ENCODE results near the gene OR52N5.
A peak's percentile ranks its signal among the peaks of the same experiment; 100 is the strongest.

The OR52N5 gene

GRCh38 chr11:5783255-5783654, at the start of gene OR52N5:
TSS of gene OR52N5 (minus strand) at chr11:5783355. CDS start at chr11:5778634, 4,721 bp downstream.
- no peak for DNase-seq

- DNase-seq = no peak
Observed at GRCh38 chr11:5831196-5831829, 48.2 kb upstream of the OR52N5 start.

GRCh38 chr11:5818245-5818886, 35.2 kb upstream of the OR52N5 start:
- DNase-seq = no peak

GRCh38 chr11:5815534-5815933, 32.4 kb upstream of the OR52N5 start:
- no peak for DNase-seq

GRCh38 chr11:5809905-5810795, 27.0 kb upstream of the OR52N5 start:
- DNase-seq = no peak

GRCh38 chr11:5809122-5809519, 26.0 kb upstream of the OR52N5 start:
- no peak for DNase-seq

GRCh38 chr11:5808500-5809121, 25.5 kb upstream of the OR52N5 start, which contains the start of gene OR52N2:
TSS of gene OR52N2 (plus strand) at chr11:5808924. CDS start at chr11:5820336, 11,412 bp downstream.
- peak; percentile 71 for DNase-seq

- no peak for DNase-seq
Observed at GRCh38 chr11:5807580-5807979, 24.4 kb upstream of the OR52N5 start.

- no peak for DNase-seq
Observed at GRCh38 chr11:5803982-5804381, 20.8 kb upstream of the OR52N5 start.

GRCh38 chr11:5796541-5796940, 13.4 kb upstream of the OR52N5 start:
- no peak for DNase-seq

- DNase-seq = no peak
Observed at GRCh38 chr11:5791165-5791564, 8.0 kb upstream of the OR52N5 start, which contains the start of gene OR52N1. TSS of gene OR52N1 (minus strand) at chr11:5791265. CDS start at chr11:5788816, 2,449 bp downstream.

GRCh38 chr11:5767056-5767455, 16.1 kb downstream of the OR52N5 start:
- no peak for DNase-seq

- DNase-seq = no peak
Observed at GRCh38 chr11:5753943-5754342, 29.2 kb downstream of the OR52N5 start, which contains the start of gene OR52N4. TSS of gene OR52N4 (plus strand) at chr11:5754243. CDS start at chr11:5754741, 498 bp downstream.

- DNase-seq = no peak
Observed at GRCh38 chr11:5749836-5750235, 33.3 kb downstream of the OR52N5 start.

- no peak for DNase-seq
Observed at GRCh38 chr11:5746614-5747013, 36.5 kb downstream of the OR52N5 start.

GRCh38 chr11:5738431-5738830, 44.7 kb downstream of the OR52N5 start:
- no peak for DNase-seq

GRCh38 chr11:5737670-5738392, 45.3 kb downstream of the OR52N5 start:
- DNase-seq = no peak

GRCh38 chr11:5737091-5737490, 46.1 kb downstream of the OR52N5 start:
- DNase-seq = no peak

- no peak for DNase-seq
Observed at GRCh38 chr11:5736396-5736795, 46.8 kb downstream of the OR52N5 start, which contains the start of gene OR56B1. TSS of gene OR56B1 (plus strand) at chr11:5736448. CDS start at chr11:5736517, 69 bp downstream.

GRCh38 chr11:5727691-5728090, 55.5 kb downstream of the OR52N5 start:
- no peak for DNase-seq

- DNase-seq = no peak
Observed at GRCh38 chr11:5726351-5726750, 56.8 kb downstream of the OR52N5 start.
